GM10266 (cell line): ENCODE measurements around the gene PPP2R2C.
A peak's percentile ranks its signal among the peaks of the same experiment; 100 is the strongest.

Experiments used
- DNase-seq: peaks from one replicate; pipeline ENCODE4 v3.0.0; 2012; ENCODE audit errors: extremely low spot score
- CTCF ChIP-seq: IDR thresholded peaks from 2 replicates; pipeline ENCODE4 v1.5.1; 2012; ENCODE audit warnings: mild to moderate bottlenecking, low read depth; ENCODE audit not compliant: control insufficient read depth, insufficient read depth; ENCODE audit errors: missing control alignments

Gene PPP2R2C

GRCh38 chr4:6373541-6374410 lies 98.6 kb downstream of the PPP2R2C start:
- TF ChIP-seq CTCF: no peak
- no peak for DNase-seq

- peak; percentile 71 for DNase-seq
- TF ChIP-seq CTCF: no peak
These were observed 99.5 kb downstream of the PPP2R2C start for GRCh38 chr4:6372649-6373525.

- DNase-seq: no peak
- TF ChIP-seq CTCF: no peak
These were observed 100.6 kb downstream of the PPP2R2C start for GRCh38 chr4:6371812-6372211.

GRCh38 chr4:6371271-6371670 lies 101.1 kb downstream of the PPP2R2C start:
- DNase-seq: no peak
- no peak for TF ChIP-seq CTCF

- no peak for DNase-seq
These were observed 102.3 kb downstream of the PPP2R2C start for GRCh38 chr4:6369924-6370645.

GRCh38 chr4:6369511-6369910 lies 102.9 kb downstream of the PPP2R2C start:
- no peak for DNase-seq
- no peak for TF ChIP-seq CTCF

More at GRCh38 chr4:6369924-6370645, 102.3 kb downstream of the PPP2R2C start:
- no peak for TF ChIP-seq CTCF
